ENCODE results near the gene DGAT2.

Gene DGAT2

DNA sequence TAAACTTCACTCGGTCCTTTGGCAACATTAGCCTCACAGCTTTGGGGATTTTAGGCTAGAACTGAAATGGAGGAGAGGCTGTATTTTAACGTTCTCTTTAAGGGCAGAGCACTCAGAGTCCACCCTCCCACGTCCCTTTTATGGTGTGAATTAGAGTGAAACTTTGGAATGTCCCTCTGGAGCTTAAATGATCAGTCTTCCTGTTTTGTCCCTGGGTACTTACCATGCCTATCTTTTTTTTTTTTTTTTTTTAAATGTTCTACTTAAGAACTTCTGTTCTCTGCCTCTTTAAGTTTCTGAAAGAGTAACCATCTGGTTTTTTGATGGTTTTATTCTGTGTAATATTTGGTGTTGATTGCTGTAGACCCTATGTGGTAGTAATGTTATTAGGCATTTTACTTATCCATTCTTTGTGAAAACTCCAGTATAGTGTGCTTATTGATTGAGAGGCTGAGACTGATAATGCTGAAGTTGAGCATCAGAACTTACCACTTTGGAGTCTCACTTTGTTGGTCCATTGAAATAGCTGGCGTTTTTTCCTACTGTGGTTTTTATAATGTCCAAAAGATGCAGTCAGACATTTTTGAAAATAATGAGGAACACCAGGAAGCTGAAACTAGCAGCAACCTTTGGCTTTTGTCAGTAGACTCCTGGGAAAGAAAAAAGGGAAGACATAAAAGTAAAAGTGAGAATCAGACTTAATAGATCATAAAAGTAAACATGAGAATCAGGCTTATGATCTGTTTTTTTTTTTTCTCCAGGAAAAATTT, 58.1 kb downstream of the DGAT2 start:
- no peak for DNase-seq (ENCODE audit: low read depth)

- DNase-seq (ENCODE audit: low read depth), result no peak
Observed at GRCh38 chr11:75827562-75827961, 59.0 kb downstream of the DGAT2 start.

- DNase-seq (ENCODE audit: low read depth), result no peak
Observed at GRCh38 chr11:75831915-75832502, 63.4 kb downstream of the DGAT2 start.

GRCh38 chr11:75834728-75835127, 66.2 kb downstream of the DGAT2 start:
- DNase-seq (ENCODE audit: low read depth), result no peak

- DNase-seq (ENCODE audit: low read depth), result no peak
Observed at GRCh38 chr11:75836417-75836816, 67.8 kb downstream of the DGAT2 start.

- no peak for DNase-seq (ENCODE audit: low read depth)
Observed at GRCh38 chr11:75839851-75840250, 71.3 kb downstream of the DGAT2 start.

DNA sequence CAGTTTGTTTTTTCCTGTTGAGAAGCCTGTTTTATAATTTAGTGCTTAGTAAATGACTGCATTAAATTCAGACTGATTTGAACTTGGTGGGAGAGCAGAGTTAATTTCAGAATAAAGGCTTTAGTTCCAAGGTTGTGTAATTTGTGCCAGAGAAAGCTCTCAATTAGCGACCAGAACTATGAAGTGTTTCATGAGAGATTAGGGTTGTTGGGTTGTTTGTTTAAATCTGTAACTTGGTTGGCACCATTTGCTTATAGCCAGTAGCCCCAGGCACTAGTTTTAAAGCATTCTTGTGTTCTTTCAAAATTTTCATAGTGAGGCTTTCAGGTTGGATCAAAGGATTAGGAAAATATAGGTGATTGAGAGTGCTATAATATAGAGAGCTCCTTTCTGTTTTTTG, 71.9 kb downstream of the DGAT2 start:
- no peak for DNase-seq (ENCODE audit: low read depth)

DNA sequence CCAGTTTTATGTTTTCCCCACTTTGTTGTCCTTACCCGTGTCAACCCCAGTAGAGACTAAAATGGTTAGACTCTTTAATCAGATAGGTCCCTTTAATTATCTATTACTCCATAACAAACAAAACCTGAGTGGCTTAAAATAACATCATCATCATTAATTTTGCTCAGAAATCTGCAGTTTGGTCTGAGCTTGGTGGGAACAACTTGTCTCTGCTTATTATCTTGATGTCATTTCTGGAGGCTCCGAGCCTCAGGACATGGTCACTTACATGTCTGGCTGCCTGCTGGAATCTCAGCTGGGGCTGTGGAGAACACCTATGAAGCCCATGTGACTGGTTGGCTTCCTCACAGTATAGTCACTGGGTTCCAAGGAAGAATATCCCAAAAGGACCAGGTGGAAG, 73.2 kb downstream of the DGAT2 start:
- no peak for DNase-seq (ENCODE audit: low read depth)

DNA sequence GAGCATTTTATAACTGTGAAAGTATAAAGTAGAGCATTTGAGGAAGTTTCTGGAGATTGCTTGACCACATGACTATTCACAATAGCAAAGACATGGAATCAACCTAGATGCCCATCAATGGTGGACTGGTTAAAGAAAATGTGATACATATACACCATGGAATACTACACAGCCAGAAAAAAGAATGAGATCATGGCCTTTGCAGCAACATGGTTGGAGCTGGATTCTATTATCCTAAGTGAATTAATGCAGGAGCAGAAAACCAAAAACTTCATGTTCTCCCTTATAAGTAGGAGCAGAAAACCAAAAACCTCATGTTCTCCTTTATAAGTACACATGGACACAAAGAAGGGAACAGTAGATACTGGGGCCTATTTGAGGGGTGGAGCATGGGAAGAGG, 76.7 kb downstream of the DGAT2 start:
- DNase-seq (ENCODE audit: low read depth), result no peak

- no peak for DNase-seq (ENCODE audit: low read depth)
Observed at GRCh38 chr11:75849894-75850293, 81.3 kb downstream of the DGAT2 start.

- no peak for DNase-seq (ENCODE audit: low read depth)
Observed at GRCh38 chr11:75850787-75851186, 82.2 kb downstream of the DGAT2 start.

Measured in CMK (cell line).